Central memory CD8-positive, alpha-beta T cell (primary cell): ENCODE measurements around the gene TNKS1BP1.
A peak's percentile ranks its signal among the peaks of the same experiment; 100 is the strongest.
"Not testable (repeated sequence)": the region's sequence is repeated elsewhere in the genome, so short reads cannot be mapped to it uniquely, and the experiment has no call there.

ENCODE experiments used
- ATAC-seq: fragments of 150-1000 bp; cut with Tn5 transposase; replicated peaks from 2 replicates; pipeline ENCODE4 v1.10.0; 2022; ENCODE audit warnings: mild to moderate bottlenecking, moderate FRiP score, moderate number of reproducible peaks; ENCODE audit not compliant: poor library complexity, severe bottlenecking; ENCODE audit errors: extremely low read depth
- DNase-seq, 2 donors: peaks; one replicate each; pipeline ENCODE4 v3.0.0; 2021; ENCODE audit warnings: low spot score in 2 of 2
- H3K27ac Mint-ChIP-seq: one replicate; pipeline ENCODE4 v1.8.0; 2022; ENCODE audit warnings: low read depth, mild to moderate bottlenecking, moderate library complexity, mixed read lengths
- H3K27me3 Mint-ChIP-seq: one replicate; pipeline ENCODE4 v1.8.0; 2022; ENCODE audit warnings: mixed read lengths
- H3K36me3 Mint-ChIP-seq: one replicate; pipeline ENCODE4 v1.8.0; 2022; ENCODE audit warnings: mild to moderate bottlenecking, moderate library complexity, mixed read lengths; ENCODE audit not compliant: insufficient read depth
- H3K4me1 Mint-ChIP-seq: one replicate; pipeline ENCODE4 v1.8.0; 2022; ENCODE audit warnings: mixed read lengths
- H3K4me3 Mint-ChIP-seq: one replicate; pipeline ENCODE4 v1.8.0; 2022; ENCODE audit warnings: mild to moderate bottlenecking, moderate library complexity, mixed read lengths
- H3K9me3 Mint-ChIP-seq: one replicate; pipeline ENCODE4 v1.8.0; 2022; ENCODE audit warnings: mixed read lengths

TNKS1BP1 gene

GRCh38 chr11:57324886-57325734, at the start of gene TNKS1BP1:
TSS of gene TNKS1BP1 (minus strand) at chr11:57324952. CDS start at chr11:57321885, 3,067 bp downstream.
- Mint-ChIP-seq H3K27ac (peak within 1 kb of the TSS; percentile 93), H3K9me3 (no peaks in the 10 kb centered on the region), H3K36me3 (peaks cover 39% of the 10 kb centered on the region), H3K27me3 (no peaks in the 10 kb centered on the region), H3K4me1 (peaks cover 44% of the 10 kb centered on the region), H3K4me3 (peak within 1 kb of the TSS; percentile 84)
- DNase-seq (peak; percentile 76 to 80), ATAC-seq (peak; percentile 92)

GRCh38 chr11:57373146-57373545, 48.4 kb upstream of the TNKS1BP1 start:
- H3K36me3 Mint-ChIP-seq: peaks cover 3% of the 10 kb centered on the region
- no peaks in the 10 kb centered on the region for H3K9me3 Mint-ChIP-seq
- peaks cover 11% of the 10 kb centered on the region for H3K27me3 Mint-ChIP-seq
- no peak overlapping the region for H3K27ac Mint-ChIP-seq
- H3K4me3 Mint-ChIP-seq: no peak overlapping the region
- ATAC-seq: no peak
- no peak for DNase-seq
- H3K4me1 Mint-ChIP-seq: no peaks in the 10 kb centered on the region

- ATAC-seq: no peak
- H3K9me3 Mint-ChIP-seq: no peaks in the 10 kb centered on the region
- no peak for DNase-seq
- peaks cover 6% of the 10 kb centered on the region for H3K27me3 Mint-ChIP-seq
- H3K4me1 Mint-ChIP-seq: no peaks in the 10 kb centered on the region
- H3K36me3 Mint-ChIP-seq: peaks cover 2% of the 10 kb centered on the region
- no peak overlapping the region for H3K27ac Mint-ChIP-seq
- H3K4me3 Mint-ChIP-seq: no peak overlapping the region
These were observed 46.2 kb upstream of the TNKS1BP1 start for GRCh38 chr11:57370941-57371340.

- Mint-ChIP-seq H3K4me1 (no peaks in the 10 kb centered on the region), H3K27ac (no peak overlapping the region), H3K27me3 (peaks cover 11% of the 10 kb centered on the region), H3K4me3 (no peak overlapping the region), H3K9me3 (no peaks in the 10 kb centered on the region), H3K36me3 (peaks cover 2% of the 10 kb centered on the region)
- DNase-seq: no peak
- no peak for ATAC-seq
These were observed 45.5 kb upstream of the TNKS1BP1 start for GRCh38 chr11:57370251-57370650.

GRCh38 chr11:57368845-57369232, 44.1 kb upstream of the TNKS1BP1 start:
- no peak for DNase-seq
- no peaks in the 10 kb centered on the region for H3K9me3 Mint-ChIP-seq
- no peak for ATAC-seq
- no peak overlapping the region for H3K27ac Mint-ChIP-seq
- H3K4me3 Mint-ChIP-seq: no peak overlapping the region
- peaks cover 2% of the 10 kb centered on the region for H3K36me3 Mint-ChIP-seq
- H3K4me1 Mint-ChIP-seq: no peaks in the 10 kb centered on the region
- peaks cover 25% of the 10 kb centered on the region for H3K27me3 Mint-ChIP-seq

- Mint-ChIP-seq H3K27ac (no peak overlapping the region), H3K9me3 (no peaks in the 10 kb centered on the region), H3K36me3 (peaks cover 2% of the 10 kb centered on the region), H3K4me3 (no peak overlapping the region), H3K27me3 (peaks cover 26% of the 10 kb centered on the region), H3K4me1 (no peaks in the 10 kb centered on the region)
- DNase-seq (no peak), ATAC-seq (no peak)
These were observed 43.5 kb upstream of the TNKS1BP1 start for GRCh38 chr11:57368106-57368844.

GRCh38 chr11:57364851-57365660, 40.3 kb upstream of the TNKS1BP1 start:
- no peaks in the 10 kb centered on the region for H3K9me3 Mint-ChIP-seq
- H3K4me3 Mint-ChIP-seq: no peak overlapping the region
- no peak for ATAC-seq
- no peak for DNase-seq
- no peaks in the 10 kb centered on the region for H3K4me1 Mint-ChIP-seq
- peaks cover 26% of the 10 kb centered on the region for H3K27me3 Mint-ChIP-seq
- peaks cover 2% of the 10 kb centered on the region for H3K36me3 Mint-ChIP-seq
- H3K27ac Mint-ChIP-seq: no peak overlapping the region

- H3K27me3 Mint-ChIP-seq: peaks cover 26% of the 10 kb centered on the region
- H3K36me3 Mint-ChIP-seq: peaks cover 2% of the 10 kb centered on the region
- no peaks in the 10 kb centered on the region for H3K9me3 Mint-ChIP-seq
- H3K4me3 Mint-ChIP-seq: no peak overlapping the region
- ATAC-seq (no peak), DNase-seq (no peak)
- H3K27ac Mint-ChIP-seq: no peak overlapping the region
- H3K4me1 Mint-ChIP-seq: no peaks in the 10 kb centered on the region
These were observed 38.7 kb upstream of the TNKS1BP1 start for GRCh38 chr11:57363131-57364080.

GRCh38 chr11:57361926-57362325, 37.2 kb upstream of the TNKS1BP1 start:
- Mint-ChIP-seq H3K36me3 (peaks cover 2% of the 10 kb centered on the region), H3K27ac (no peak overlapping the region), H3K4me1 (no peaks in the 10 kb centered on the region), H3K9me3 (no peaks in the 10 kb centered on the region), H3K27me3 (peaks cover 24% of the 10 kb centered on the region), H3K4me3 (no peak overlapping the region)
- ATAC-seq (no peak), DNase-seq (no peak)

GRCh38 chr11:57361420-57361819, 36.7 kb upstream of the TNKS1BP1 start:
- not testable (repeated sequence) for ATAC-seq, H3K36me3 Mint-ChIP-seq, H3K9me3 Mint-ChIP-seq, H3K27ac Mint-ChIP-seq, H3K4me1 Mint-ChIP-seq, H3K4me3 Mint-ChIP-seq, DNase-seq
- peaks cover 21% of the 10 kb centered on the region for H3K27me3 Mint-ChIP-seq

GRCh38 chr11:57360991-57361390, 36.2 kb upstream of the TNKS1BP1 start:
- Mint-ChIP-seq H3K27me3 (peaks cover 21% of the 10 kb centered on the region), H3K27ac (no peak overlapping the region), H3K4me3 (no peak overlapping the region), H3K36me3 (peaks cover 2% of the 10 kb centered on the region), H3K4me1 (no peaks in the 10 kb centered on the region), H3K9me3 (no peaks in the 10 kb centered on the region)
- ATAC-seq: no peak
- DNase-seq: no peak
